Mucosa of descending colon (tissue), 3 donors: ENCODE measurements around the gene SORBS1. TPM values are rescaled to one million over a fixed set of nuclear protein-coding genes. Genes with fewer than 3 reads are reported as not detected.

Experiments
- ATAC-seq: fragments of 200-7000 bp; cut with Tn5 transposase; one replicate; pipeline ENCODE4 v1.9.1; 2020; ENCODE audit warnings: mild to moderate bottlenecking, moderate library complexity
- DNase-seq, 3 donors: peaks; one replicate each; pipeline ENCODE4 v3.0.0-alpha.2; 2020
- H3K36me3 ChIP-seq: fragments of 200-600 bp; one replicate; pipeline ENCODE4 v1.8.0; 2021; ENCODE audit warnings: low read depth, mild to moderate bottlenecking
- H3K4me1 ChIP-seq: fragments of 200-600 bp; one replicate; pipeline ENCODE4 v1.8.0; 2021; ENCODE audit warnings: low read depth, mild to moderate bottlenecking
- H3K4me3 ChIP-seq: fragments of 200-600 bp; one replicate; pipeline ENCODE4 v1.8.0; 2021; ENCODE audit warnings: mild to moderate bottlenecking
- H3K9me3 ChIP-seq: fragments of 200-600 bp; one replicate; pipeline ENCODE4 v1.8.0; 2021; ENCODE audit warnings: mild to moderate bottlenecking
- CTCF ChIP-seq: fragments of 200-600 bp; IDR thresholded peaks from one replicate; pipeline ENCODE4 v1.8.0; 2022; ENCODE audit warnings: antibody characterized with exemption, mild to moderate bottlenecking
- intact Hi-C, 2 donors: fragments of 100-400 bp; cut with DNase I in 1 of 2; cut with micrococcal nuclease in 1 of 2; formaldehyde crosslinking; loops; one replicate each; pipeline versions ENCODE4 v1.11.0 to v1.11.1; 2022; cut with DNase I, micrococcal nuclease
- total RNA-seq, 3 donors: library from RNA; stranded (reverse); fragmentation: NEBNext Ultra II Directional in 2 of 3; extraction: Animal tissue kit (Norgen Biotek cat#: 25700) in 2 of 3; gene quantifications; one replicate each; pipeline versions ENCODE4 v1.2.1 to v1.2.4, GENCODE V29; 2021 to 2023
- donor health status: DM: no; HTN: no; CAD: no; lungs with moderate emphysema.
- donor health status: DM: no; HTN: no; CAD: no.
- donor health status: DM: no; HTN: yes; CAD: no.

Gene SORBS1
- total RNA-seq, 3 donors from 2014 or later: 48.9 to 699 (median 99.3) TPM

GRCh38 chr10:95421782-95422181 is 139.4 kb downstream of the SORBS1 start:
- no peak overlapping the region for H3K4me3 ChIP-seq
- no peaks in the 10 kb centered on the region for H3K9me3 ChIP-seq
- DNase-seq (no peak), ATAC-seq (no peak)
- TF ChIP-seq CTCF: no peak
- no peaks in the 10 kb centered on the region for H3K4me1 ChIP-seq
- no peaks in the 10 kb centered on the region for H3K36me3 ChIP-seq
- intact Hi-C loops: no loop called here

- ATAC-seq (no peak), DNase-seq (no peak)
- TF ChIP-seq CTCF: no peak
- intact Hi-C loops: no loop called here
- H3K36me3 ChIP-seq: no peaks in the 10 kb centered on the region
- no peaks in the 10 kb centered on the region for H3K9me3 ChIP-seq
- H3K4me3 ChIP-seq: no peak overlapping the region
- H3K4me1 ChIP-seq: no peaks in the 10 kb centered on the region
Observed at GRCh38 chr10:95419399-95419798, 141.8 kb downstream of the SORBS1 start.

GRCh38 chr10:95416973-95417372 is 144.2 kb downstream of the SORBS1 start:
- DNase-seq (no peak), ATAC-seq (no peak)
- intact Hi-C loops: no loop called here
- Histone ChIP-seq H3K36me3 (no peaks in the 10 kb centered on the region), H3K4me3 (no peak overlapping the region), H3K4me1 (no peaks in the 10 kb centered on the region), H3K9me3 (no peaks in the 10 kb centered on the region)
- TF ChIP-seq CTCF: no peak

- intact Hi-C loops: no loop called here
Observed at GRCh38 chr10:95416270-95416669, 144.9 kb downstream of the SORBS1 start.

GRCh38 chr10:95415621-95416031 is 145.5 kb downstream of the SORBS1 start:
- no peaks in the 10 kb centered on the region for H3K36me3 ChIP-seq
- no peak for TF ChIP-seq CTCF
- no peak for ATAC-seq
- no peaks in the 10 kb centered on the region for H3K4me1 ChIP-seq
- intact Hi-C loops: no loop called here
- DNase-seq: no peak
- no peaks in the 10 kb centered on the region for H3K9me3 ChIP-seq
- H3K4me3 ChIP-seq: no peak overlapping the region

More at GRCh38 chr10:95416270-95416669, 144.9 kb downstream of the SORBS1 start:
- no peaks in the 10 kb centered on the region for H3K36me3 ChIP-seq
- H3K4me1 ChIP-seq: no peaks in the 10 kb centered on the region
- ATAC-seq (no peak), DNase-seq (no peak)
- TF ChIP-seq CTCF: no peak
- H3K4me3 ChIP-seq: no peak overlapping the region
- H3K9me3 ChIP-seq: no peaks in the 10 kb centered on the region

GRCh38 chr10:95414844-95415485 is 146.2 kb downstream of the SORBS1 start:
- ATAC-seq (no peak), DNase-seq (no peak)
- Histone ChIP-seq H3K36me3 (no peaks in the 10 kb centered on the region), H3K9me3 (no peaks in the 10 kb centered on the region), H3K4me3 (no peak overlapping the region), H3K4me1 (no peaks in the 10 kb centered on the region)
- intact Hi-C loops: no loop called here
- TF ChIP-seq CTCF: no peak
